DND-41 (cell line): ENCODE data around the gene ZNF462.

ENCODE experiments used
- ATAC-seq: fragments of 200-7000 bp; cut with Tn5 transposase; 3 replicates; pipeline ENCODE4 v1.9.1; 2021; ENCODE audit warnings: low read depth; ENCODE audit not compliant: insufficient read depth
- DNase-seq: peaks from one replicate; pipeline ENCODE4 v3.0.0-alpha.2; 2020
- H2AFZ ChIP-seq: 2 replicates; pipeline ENCODE4 v1.6.0; 2012; ENCODE audit warnings: low read depth, low read length
- H3K27ac ChIP-seq: 2 replicates; pipeline ENCODE4 v1.5.1; 2012; ENCODE audit warnings: low read length, inconsistent platforms
- H3K27me3 ChIP-seq: fragments of 200-600 bp; sonication (generic); 2 replicates; pipeline ENCODE4 v1.6.0; 2012; ENCODE audit warnings: low read length, mild to moderate bottlenecking, inconsistent platforms; ENCODE audit not compliant: insufficient read depth, poor library complexity
- H3K36me3 ChIP-seq: 2 replicates; pipeline ENCODE4 v1.5.1; 2012; ENCODE audit warnings: low read length, inconsistent platforms; ENCODE audit not compliant: insufficient read depth
- H3K4me1 ChIP-seq: 2 replicates; pipeline ENCODE4 v1.5.1; 2012; ENCODE audit warnings: mild to moderate bottlenecking, low read length; ENCODE audit not compliant: insufficient read depth
- H3K4me2 ChIP-seq: 2 replicates; pipeline ENCODE4 v1.6.0; 2012; ENCODE audit warnings: mild to moderate bottlenecking, moderate library complexity, low read length, inconsistent platforms; ENCODE audit not compliant: insufficient read depth
- H3K4me3 ChIP-seq, 2 experiments: fragments of 200-600 bp in 1 of 2; shearing (Covaris generic) in 1 of 2; 2 replicates each; pipeline ENCODE4 v1.5.1; 2012 to 2016; ENCODE audit warnings: inconsistent platforms in 2 of 2, low read length in 2 of 2, mild to moderate bottlenecking in 2 of 2, low read depth in 1 of 2, moderate library complexity in 1 of 2
- H3K79me2 ChIP-seq: 2 replicates; pipeline ENCODE4 v1.6.0; 2012; ENCODE audit warnings: low read length, inconsistent platforms; ENCODE audit not compliant: insufficient read depth
- H3K9ac ChIP-seq: 2 replicates; pipeline ENCODE4 v1.6.0; 2012; ENCODE audit warnings: low read depth, mild to moderate bottlenecking, inconsistent platforms, low read length, moderate library complexity
- H3K9me3 ChIP-seq: 2 replicates; pipeline ENCODE4 v1.5.1; 2012; ENCODE audit warnings: low read length, moderate library complexity, mild to moderate bottlenecking, inconsistent platforms; ENCODE audit not compliant: insufficient read depth, severe bottlenecking
- H4K20me1 ChIP-seq: 2 replicates; pipeline ENCODE4 v1.6.0; 2012; ENCODE audit warnings: low read length; ENCODE audit not compliant: insufficient read depth
- CTCF ChIP-seq: IDR thresholded peaks from 2 replicates; pipeline ENCODE4 v1.5.1; 2012; ENCODE audit warnings: borderline replicate concordance, low read length, moderate library complexity, mild to moderate bottlenecking; ENCODE audit not compliant: poor library complexity, severe bottlenecking; ENCODE audit errors: extremely low read depth
- EZH2 ChIP-seq: IDR thresholded peaks from 3 replicates; pipeline ENCODE4 v1.6.1; 2012; ENCODE audit warnings: borderline replicate concordance, low read depth, mild to moderate bottlenecking, moderate library complexity, low read length, inconsistent platforms; ENCODE audit not compliant: severe bottlenecking

Gene ZNF462

GRCh38 chr9:106820866-106821265 is 42.1 kb upstream of the ZNF462 start:
- Histone ChIP-seq H3K27me3 (no peaks in the 10 kb centered on the region), H3K4me3 (no peak overlapping the region), H2AFZ (no peak overlapping the region), H3K27ac (no peak overlapping the region), H4K20me1 (no peaks in the 10 kb centered on the region), H3K9me3 (no peaks in the 10 kb centered on the region), H3K79me2 (no peaks in the 10 kb centered on the region), H3K36me3 (no peaks in the 10 kb centered on the region), H3K4me2 (no peak overlapping the region), H3K4me1 (no peaks in the 10 kb centered on the region), H3K9ac (no peak overlapping the region)
- DNase-seq (no peak), ATAC-seq (no peak)
- TF ChIP-seq CTCF, result no peak
- TF ChIP-seq EZH2, result no peak

- no peak for DNase-seq
- Histone ChIP-seq H3K27ac (no peak overlapping the region), H3K4me2 (no peak overlapping the region), H3K79me2 (no peaks in the 10 kb centered on the region), H3K4me3 (no peak overlapping the region), H3K9ac (no peak overlapping the region), H2AFZ (no peak overlapping the region), H4K20me1 (no peaks in the 10 kb centered on the region), H3K36me3 (no peaks in the 10 kb centered on the region), H3K27me3 (no peaks in the 10 kb centered on the region), H3K4me1 (no peaks in the 10 kb centered on the region), H3K9me3 (no peaks in the 10 kb centered on the region)
- TF ChIP-seq CTCF (no peak), EZH2 (no peak)
- no peak for ATAC-seq
Observed at GRCh38 chr9:106828070-106828469, 34.9 kb upstream of the ZNF462 start.

- TF ChIP-seq CTCF (no peak), EZH2 (no peak)
- Histone ChIP-seq H3K27ac (no peak overlapping the region), H3K36me3 (no peaks in the 10 kb centered on the region), H3K79me2 (no peaks in the 10 kb centered on the region), H3K27me3 (no peaks in the 10 kb centered on the region), H4K20me1 (no peaks in the 10 kb centered on the region), H3K9me3 (no peaks in the 10 kb centered on the region), H2AFZ (no peak overlapping the region), H3K4me3 (no peak overlapping the region), H3K9ac (no peak overlapping the region), H3K4me2 (no peak overlapping the region), H3K4me1 (no peaks in the 10 kb centered on the region)
- DNase-seq (no peak), ATAC-seq (no peak)
Observed at GRCh38 chr9:106828965-106829364, 34.0 kb upstream of the ZNF462 start.
